ENCODE measurements around the gene EXOC6B. TPM values are rescaled to one million over a fixed set of nuclear protein-coding genes. Genes with fewer than 3 reads are reported as not detected.

The EXOC6B gene
- total and polyA plus RNA-seq, 12 donors = 16.3 to 243 (median 144) TPM

- 3 to 6% methylated on average over 58 of the region's 58 CpGs for WGBS, 2 donors
Observed at GRCh38 chr2:72146347-72147302, 679.2 kb downstream of the EXOC6B start.

GRCh38 chr2:72145658-72146329, 680.0 kb downstream of the EXOC6B start:
- Histone ChIP-seq H3K27ac (peak overlapping the region in 7 of 10 donors; percentile 31 to 94 (median 74)), H3K4me3 (peak overlapping the region; percentile 7 to 75 (median 58)), H3K9me3 (no peaks in the 10 kb centered on the region), H3K4me1 (peaks cover 32 to 80% (median 73%) of the 10 kb centered on the region in 9 donors), H3K36me3 (no peaks in the 10 kb centered on the region), H3K27me3 (peaks cover 15 to 84% (median 49%) of the 10 kb centered on the region in 7 donors)
- DNase-seq (no peak), ATAC-seq (no peak)
- TF ChIP-seq, protein P1, sequence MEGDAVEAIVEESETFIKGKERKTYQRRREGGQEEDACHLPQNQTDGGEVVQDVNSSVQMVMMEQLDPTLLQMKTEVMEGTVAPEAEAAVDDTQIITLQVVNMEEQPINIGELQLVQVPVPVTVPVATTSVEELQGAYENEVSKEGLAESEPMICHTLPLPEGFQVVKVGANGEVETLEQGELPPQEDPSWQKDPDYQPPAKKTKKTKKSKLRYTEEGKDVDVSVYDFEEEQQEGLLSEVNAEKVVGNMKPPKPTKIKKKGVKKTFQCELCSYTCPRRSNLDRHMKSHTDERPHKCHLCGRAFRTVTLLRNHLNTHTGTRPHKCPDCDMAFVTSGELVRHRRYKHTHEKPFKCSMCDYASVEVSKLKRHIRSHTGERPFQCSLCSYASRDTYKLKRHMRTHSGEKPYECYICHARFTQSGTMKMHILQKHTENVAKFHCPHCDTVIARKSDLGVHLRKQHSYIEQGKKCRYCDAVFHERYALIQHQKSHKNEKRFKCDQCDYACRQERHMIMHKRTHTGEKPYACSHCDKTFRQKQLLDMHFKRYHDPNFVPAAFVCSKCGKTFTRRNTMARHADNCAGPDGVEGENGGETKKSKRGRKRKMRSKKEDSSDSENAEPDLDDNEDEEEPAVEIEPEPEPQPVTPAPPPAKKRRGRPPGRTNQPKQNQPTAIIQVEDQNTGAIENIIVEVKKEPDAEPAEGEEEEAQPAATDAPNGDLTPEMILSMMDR (IDR thresholded peaks at IDR 0.05) = no peak
- intact Hi-C loops (cut with DNase I) = loop anchor here in 6 of 10 donors (1.0 to 10.0 kb wide), 7 partner anchors 21 to 598 kb away; no protein-coding TSS in a partner anchor
- 2 to 3% methylated on average over 33 of the region's 33 CpGs for WGBS, 2 donors

More at GRCh38 chr2:72146347-72147302, 679.2 kb downstream of the EXOC6B start:
- Histone ChIP-seq H3K36me3 (no peaks in the 10 kb centered on the region), H3K27ac (no peak overlapping the region), H3K27me3 (peaks cover 15 to 92% (median 56%) of the 10 kb centered on the region in 7 donors), H3K9me3 (no peaks in the 10 kb centered on the region), H3K4me3 (peak overlapping the region in 9 of 10 donors; percentile 7 to 75 (median 54)), H3K4me1 (peaks cover 32 to 80% (median 73%) of the 10 kb centered on the region in 9 donors)
- intact Hi-C loops (cut with DNase I) = loop anchor here in 6 of 10 donors (1.0 to 10.0 kb wide), 7 partner anchors 22 to 599 kb away; no protein-coding TSS in a partner anchor
- ATAC-seq (no peak), DNase-seq (no peak)
- TF ChIP-seq, protein P1 (IDR thresholded peaks at IDR 0.05) = no peak

- 0% methylated on average over 28 to 29 of the region's 29 CpGs for WGBS, 2 donors
- no peaks in the 10 kb centered on the region for H3K9me3 ChIP-seq
- intact Hi-C loops (cut with DNase I) = loop anchor here in 6 of 10 donors (5.0 to 10.0 kb wide), 6 partner anchors 343 to 598 kb away; no protein-coding TSS in a partner anchor
- ATAC-seq (peak in 7 of 8 donors; percentile 3 to 46 (median 18)), DNase-seq (peak in 1 of 2 donors; percentile 45)
- no peaks in the 10 kb centered on the region for H3K36me3 ChIP-seq
- H3K4me3 ChIP-seq = peak overlapping the region; percentile 7 to 75 (median 58)
- H3K27me3 ChIP-seq = peaks cover 15 to 79% (median 46%) of the 10 kb centered on the region in 7 donors
- peak overlapping the region in 7 of 10 donors; percentile 31 to 94 (median 74) for H3K27ac ChIP-seq
- H3K4me1 ChIP-seq = peaks cover 32 to 76% (median 72%) of the 10 kb centered on the region in 9 donors
- TF ChIP-seq, protein P1 (IDR thresholded peaks at IDR 0.05) = no peak
Observed at GRCh38 chr2:72145289-72145657, 680.6 kb downstream of the EXOC6B start.

Measured in heart right ventricle (tissue), 16 donors.